Smooth muscle cell (in vitro differentiated cells): ENCODE measurements around the gene SPDYE4. TPM values are rescaled to one million over a fixed set of nuclear protein-coding genes. Genes with fewer than 3 reads are reported as not detected.

ENCODE experiments used
- DNase-seq: peaks from one replicate; lab custom pipeline; 2025; ENCODE audit not compliant: unreplicated experiment; lab: John Stamatoyannopoulos, UW
- H2AFZ ChIP-seq: fragments of 200-600 bp; sonication (generic); 2 replicates; pipeline ENCODE4 v1.6.0; 2016; ENCODE audit warnings: antibody characterized with exemption, low read depth, mild to moderate bottlenecking
- H3F3A ChIP-seq: fragments of 200-600 bp; sonication (generic); 2 replicates; pipeline ENCODE4 v1.6.0; 2017; ENCODE audit warnings: antibody characterized with exemption, low read depth
- H3K27ac ChIP-seq: fragments of 200-600 bp; sonication (generic); 2 replicates; pipeline ENCODE4 v1.5.1; 2016; ENCODE audit warnings: low read depth, mild to moderate bottlenecking
- H3K27me3 ChIP-seq: fragments of 200-600 bp; sonication (generic); 2 replicates; pipeline ENCODE4 v1.6.1; 2016; ENCODE audit warnings: low read depth, mild to moderate bottlenecking
- H3K36me3 ChIP-seq: fragments of 200-600 bp; sonication (generic); 2 replicates; pipeline ENCODE4 v1.5.1; 2016; ENCODE audit warnings: low read depth
- H3K4me1 ChIP-seq: fragments of 200-600 bp; sonication (generic); 2 replicates; pipeline ENCODE4 v1.5.1; 2016; ENCODE audit warnings: low read depth
- H3K4me2 ChIP-seq: fragments of 200-600 bp; sonication (generic); 2 replicates; pipeline ENCODE4 v1.6.0; 2016; ENCODE audit warnings: mild to moderate bottlenecking
- H3K4me3 ChIP-seq: fragments of 200-600 bp; sonication (generic); 2 replicates; pipeline ENCODE4 v1.5.1; 2016; ENCODE audit warnings: mild to moderate bottlenecking
- H3K79me2 ChIP-seq: fragments of 200-600 bp; sonication (generic); 2 replicates; pipeline ENCODE4 v1.6.0; 2016; ENCODE audit warnings: low read depth, mild to moderate bottlenecking
- H3K9ac ChIP-seq: fragments of 200-600 bp; sonication (generic); 2 replicates; pipeline ENCODE4 v1.6.0; 2016; ENCODE audit warnings: low read depth
- H3K9me3 ChIP-seq: fragments of 200-600 bp; sonication (generic); replicated peaks from 2 replicates; pipeline ENCODE4 v1.5.1; 2016; ENCODE audit warnings: low read depth
- H4K20me1 ChIP-seq: fragments of 200-600 bp; sonication (generic); 2 replicates; pipeline ENCODE4 v1.6.0; 2016; ENCODE audit warnings: low read depth
- WGBS: methylation state at CpG from one replicate; pipeline ENCODE4 v1.1.7; 2016; ENCODE audit warnings: low lambda C conversion rate; 5-methylcytosine and 5-hydroxymethylcytosine counted together
- polyA plus RNA-seq: library from polyadenylated mRNA; unstranded; fragments of >200 nt; fragmentation: Nextera tagmentation; extraction: Ambion mirVana; gene quantifications from 2 replicates; pipeline ENCODE4 v1.2.1, GENCODE V29; 2016
- total RNA-seq: library from RNA; depleted of rRNA; stranded (reverse); fragments of >200 nt; gene quantifications from 2 replicates; pipeline ENCODE4 v1.2.3, GENCODE V29; 2014
- TF ChIP-seq, protein P1 (sequence below): fragments of 200-600 bp; sonication (generic); IDR thresholded peaks from 2 replicates; pipeline ENCODE4 v1.5.1; 2017; ENCODE audit warnings: borderline replicate concordance, mild to moderate bottlenecking, antibody characterized with exemption; ENCODE audit not compliant: insufficient read depth, poor library complexity, severe bottlenecking

Gene SPDYE4
- total and polyA plus RNA-seq, 2 experiments from 2014 or later = not detected

DNA sequence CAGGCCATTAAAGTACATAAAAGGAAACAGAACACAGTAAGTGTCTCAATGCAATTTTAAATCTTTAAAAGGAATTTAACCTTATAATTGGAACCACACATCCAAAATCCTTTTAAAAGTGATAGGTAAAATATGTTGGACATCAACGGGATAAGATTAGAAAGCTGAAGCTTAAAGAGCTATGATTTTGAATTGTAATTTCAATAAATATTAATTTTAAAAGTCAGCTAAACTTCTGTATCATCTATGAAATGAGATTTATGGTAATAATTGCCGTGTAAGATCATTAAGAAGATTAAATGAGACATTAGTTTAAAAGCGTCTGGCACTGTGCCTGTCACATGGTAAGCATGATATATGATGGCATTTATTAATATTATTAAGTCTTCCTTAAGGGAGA, 45.0 kb downstream of the SPDYE4 start:
- Histone ChIP-seq H3K4me3 (no peak overlapping the region), H3K4me2 (no peak overlapping the region), H4K20me1 (no peaks in the 10 kb centered on the region), H3K9me3 (no peaks in the 10 kb centered on the region), H3K79me2 (no peaks in the 10 kb centered on the region), H3F3A (peaks cover 8% of the 10 kb centered on the region), H3K36me3 (no peaks in the 10 kb centered on the region), H2AFZ (no peak overlapping the region), H3K27me3 (no peaks in the 10 kb centered on the region), H3K27ac (no peak overlapping the region), H3K9ac (no peak overlapping the region), H3K4me1 (no peaks in the 10 kb centered on the region)
- 84% methylated on average over 3 of the region's 3 CpGs for WGBS
- TF ChIP-seq, protein P1, sequence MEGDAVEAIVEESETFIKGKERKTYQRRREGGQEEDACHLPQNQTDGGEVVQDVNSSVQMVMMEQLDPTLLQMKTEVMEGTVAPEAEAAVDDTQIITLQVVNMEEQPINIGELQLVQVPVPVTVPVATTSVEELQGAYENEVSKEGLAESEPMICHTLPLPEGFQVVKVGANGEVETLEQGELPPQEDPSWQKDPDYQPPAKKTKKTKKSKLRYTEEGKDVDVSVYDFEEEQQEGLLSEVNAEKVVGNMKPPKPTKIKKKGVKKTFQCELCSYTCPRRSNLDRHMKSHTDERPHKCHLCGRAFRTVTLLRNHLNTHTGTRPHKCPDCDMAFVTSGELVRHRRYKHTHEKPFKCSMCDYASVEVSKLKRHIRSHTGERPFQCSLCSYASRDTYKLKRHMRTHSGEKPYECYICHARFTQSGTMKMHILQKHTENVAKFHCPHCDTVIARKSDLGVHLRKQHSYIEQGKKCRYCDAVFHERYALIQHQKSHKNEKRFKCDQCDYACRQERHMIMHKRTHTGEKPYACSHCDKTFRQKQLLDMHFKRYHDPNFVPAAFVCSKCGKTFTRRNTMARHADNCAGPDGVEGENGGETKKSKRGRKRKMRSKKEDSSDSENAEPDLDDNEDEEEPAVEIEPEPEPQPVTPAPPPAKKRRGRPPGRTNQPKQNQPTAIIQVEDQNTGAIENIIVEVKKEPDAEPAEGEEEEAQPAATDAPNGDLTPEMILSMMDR = no peak
- DNase-seq = no peak

DNA sequence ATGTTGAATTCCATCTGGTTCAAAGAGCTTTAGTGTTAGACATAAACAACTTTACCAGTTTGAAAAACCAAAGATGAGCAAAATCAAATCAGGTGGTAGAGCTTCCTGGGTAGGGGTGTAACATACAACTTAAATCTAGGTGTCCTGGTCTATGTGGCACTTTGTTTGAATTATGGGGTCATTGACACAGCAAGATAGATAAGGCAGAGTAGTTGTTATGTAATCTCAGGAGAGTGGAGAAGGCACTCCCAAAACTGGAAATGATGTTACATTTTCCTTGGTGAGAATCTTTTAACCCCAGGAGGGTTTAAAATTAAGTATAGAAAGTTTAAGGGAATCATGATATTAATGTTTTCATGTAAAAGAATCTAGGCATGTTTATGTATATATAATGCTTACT, 45.6 kb downstream of the SPDYE4 start:
- DNase-seq = no peak
- H3K79me2 ChIP-seq = no peaks in the 10 kb centered on the region
- H3K36me3 ChIP-seq = no peaks in the 10 kb centered on the region
- peaks cover 13% of the 10 kb centered on the region for H3F3A ChIP-seq
- no peak overlapping the region for H3K4me3 ChIP-seq
- peak overlapping the region; percentile 44 for H2AFZ ChIP-seq
- H3K4me1 ChIP-seq = peaks cover 4% of the 10 kb centered on the region
- H3K4me2 ChIP-seq = no peak overlapping the region
- TF ChIP-seq, protein P1 = no peak
- no peaks in the 10 kb centered on the region for H4K20me1 ChIP-seq
- no peak overlapping the region for H3K9ac ChIP-seq
- H3K27ac ChIP-seq = no peak overlapping the region
- no peaks in the 10 kb centered on the region for H3K27me3 ChIP-seq
- no peaks in the 10 kb centered on the region for H3K9me3 ChIP-seq

DNA sequence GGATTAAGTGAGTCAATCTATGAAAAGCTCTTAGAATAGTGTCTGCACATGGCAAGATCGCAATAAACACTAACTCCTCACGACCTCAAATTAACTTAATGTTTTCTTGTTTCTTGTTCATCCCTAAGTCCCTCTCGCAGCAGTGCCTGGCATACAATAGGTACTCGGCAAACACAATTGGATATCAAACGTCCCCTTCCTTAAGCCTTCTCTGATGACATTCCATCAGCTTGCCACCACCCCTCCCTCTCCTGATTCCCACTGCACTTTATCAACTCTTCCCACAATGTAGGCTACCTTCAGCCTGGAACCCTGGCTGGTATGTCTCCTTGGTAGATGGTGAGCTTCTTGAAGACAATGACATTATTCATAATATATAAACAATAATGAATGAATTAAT, 47.1 kb downstream of the SPDYE4 start:
- Histone ChIP-seq H3K4me3 (no peak overlapping the region), H3F3A (peaks cover 20% of the 10 kb centered on the region), H3K27me3 (no peaks in the 10 kb centered on the region), H3K27ac (no peak overlapping the region), H2AFZ (no peak overlapping the region), H3K36me3 (no peaks in the 10 kb centered on the region), H3K79me2 (no peaks in the 10 kb centered on the region), H3K4me2 (no peak overlapping the region), H4K20me1 (no peaks in the 10 kb centered on the region), H3K4me1 (peaks cover 4% of the 10 kb centered on the region), H3K9me3 (no peaks in the 10 kb centered on the region), H3K9ac (no peak overlapping the region)
- TF ChIP-seq, protein P1 = no peak
- 72% methylated on average over 5 of the region's 5 CpGs for WGBS
- no peak for DNase-seq

DNA sequence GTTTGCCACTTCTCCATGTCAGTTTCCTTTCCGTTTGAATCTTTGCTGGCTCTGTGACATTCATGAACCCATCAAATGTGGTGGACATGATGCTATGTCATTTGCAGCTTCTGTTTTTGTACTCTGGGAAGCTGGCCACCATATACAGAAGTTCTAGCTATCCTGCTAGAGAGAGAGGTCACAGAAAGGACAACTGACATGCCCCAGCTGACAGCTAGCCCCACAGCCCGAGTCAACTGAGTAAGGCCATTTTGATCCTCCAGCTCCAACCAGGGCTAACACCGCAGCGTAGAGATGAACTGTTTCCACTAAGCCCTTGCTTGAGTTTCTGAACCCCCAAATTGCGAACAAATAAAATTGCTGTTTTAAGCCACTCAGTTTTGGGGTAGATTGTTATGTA, 47.5 kb downstream of the SPDYE4 start:
- H3K27me3 ChIP-seq = no peaks in the 10 kb centered on the region
- H3K36me3 ChIP-seq = no peaks in the 10 kb centered on the region
- TF ChIP-seq, protein P1 = no peak
- H3F3A ChIP-seq = peaks cover 20% of the 10 kb centered on the region
- no peak overlapping the region for H3K4me3 ChIP-seq
- H4K20me1 ChIP-seq = no peaks in the 10 kb centered on the region
- no peak overlapping the region for H3K27ac ChIP-seq
- no peak overlapping the region for H2AFZ ChIP-seq
- no peak overlapping the region for H3K9ac ChIP-seq
- peaks cover 4% of the 10 kb centered on the region for H3K4me1 ChIP-seq
- no peaks in the 10 kb centered on the region for H3K9me3 ChIP-seq
- H3K4me2 ChIP-seq = no peak overlapping the region
- no peaks in the 10 kb centered on the region for H3K79me2 ChIP-seq
- no peak for DNase-seq
- WGBS = 90% methylated on average over 5 of the region's 5 CpGs
